Spleen (tissue), 7 donors: ENCODE results near the gene ACOT2.
"Not testable (repeated sequence)": the region's sequence is repeated elsewhere in the genome, so short reads cannot be mapped to it uniquely, and the experiment has no call there.

Source experiments
- POLR2A ChIP-seq, 3 donors: fragments of 450-650 bp; IDR thresholded peaks; one replicate each; pipeline ENCODE4 v1.5.1; 2017; ENCODE audit warnings: antibody characterized with exemption in 3 of 3, mild to moderate bottlenecking in 1 of 3
- TF ChIP-seq, protein P1 (sequence below), 11 experiments: fragments of 200-600 bp in 7 of 11; fragments of 450-650 bp in 4 of 11; sonication (generic) in 4 of 11; IDR thresholded peaks in 8 of 11; conservative IDR thresholded peaks in 3 of 11; 1 replicate in 7 of 11; 2 replicates in 4 of 11; pipeline versions ENCODE4 v1.4.0 to v1.8.0; 2016 to 2021; ENCODE audit warnings: antibody characterized with exemption in 11 of 11, inconsistent platforms in 4 of 11, mild to moderate bottlenecking in 1 of 11
- donor health status: DM: no; HTN: no; CAD: no; lungs with moderate emphysema.
- donor health status: DM: no; HTN: no; CAD: no.
- donor health status: DM: no; HTN: no; CAD: no.

DNA sequence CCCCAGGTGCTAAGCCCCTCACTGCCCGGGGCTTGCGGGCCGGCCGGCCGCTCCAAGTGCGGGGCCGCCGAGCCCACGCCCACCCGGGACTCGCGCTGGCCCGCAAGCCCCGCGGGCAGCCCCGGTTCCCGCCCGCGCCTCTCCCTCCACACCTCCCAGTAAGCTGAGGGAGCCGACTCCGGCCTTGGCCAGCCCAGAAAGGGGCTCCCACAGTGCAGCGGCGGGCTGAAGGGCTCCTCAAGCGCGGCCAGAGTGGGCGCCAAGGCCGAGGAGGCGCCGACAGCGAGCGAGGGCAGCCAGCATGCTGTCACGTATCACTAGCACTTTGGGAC is 21.6 kb downstream of the ACOT2 start:
- TF ChIP-seq, protein P1, sequence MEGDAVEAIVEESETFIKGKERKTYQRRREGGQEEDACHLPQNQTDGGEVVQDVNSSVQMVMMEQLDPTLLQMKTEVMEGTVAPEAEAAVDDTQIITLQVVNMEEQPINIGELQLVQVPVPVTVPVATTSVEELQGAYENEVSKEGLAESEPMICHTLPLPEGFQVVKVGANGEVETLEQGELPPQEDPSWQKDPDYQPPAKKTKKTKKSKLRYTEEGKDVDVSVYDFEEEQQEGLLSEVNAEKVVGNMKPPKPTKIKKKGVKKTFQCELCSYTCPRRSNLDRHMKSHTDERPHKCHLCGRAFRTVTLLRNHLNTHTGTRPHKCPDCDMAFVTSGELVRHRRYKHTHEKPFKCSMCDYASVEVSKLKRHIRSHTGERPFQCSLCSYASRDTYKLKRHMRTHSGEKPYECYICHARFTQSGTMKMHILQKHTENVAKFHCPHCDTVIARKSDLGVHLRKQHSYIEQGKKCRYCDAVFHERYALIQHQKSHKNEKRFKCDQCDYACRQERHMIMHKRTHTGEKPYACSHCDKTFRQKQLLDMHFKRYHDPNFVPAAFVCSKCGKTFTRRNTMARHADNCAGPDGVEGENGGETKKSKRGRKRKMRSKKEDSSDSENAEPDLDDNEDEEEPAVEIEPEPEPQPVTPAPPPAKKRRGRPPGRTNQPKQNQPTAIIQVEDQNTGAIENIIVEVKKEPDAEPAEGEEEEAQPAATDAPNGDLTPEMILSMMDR (IDR thresholded peaks at IDR 0.05 in 8 of 11, conservative IDR thresholded peaks at IDR 0.05 in 3 of 11) = not testable (repeated sequence)
- not testable (repeated sequence) for TF ChIP-seq POLR2A (IDR thresholded peaks at IDR 0.05)
